ENCODE results near the gene IL1RL2.

Gene IL1RL2

DNA sequence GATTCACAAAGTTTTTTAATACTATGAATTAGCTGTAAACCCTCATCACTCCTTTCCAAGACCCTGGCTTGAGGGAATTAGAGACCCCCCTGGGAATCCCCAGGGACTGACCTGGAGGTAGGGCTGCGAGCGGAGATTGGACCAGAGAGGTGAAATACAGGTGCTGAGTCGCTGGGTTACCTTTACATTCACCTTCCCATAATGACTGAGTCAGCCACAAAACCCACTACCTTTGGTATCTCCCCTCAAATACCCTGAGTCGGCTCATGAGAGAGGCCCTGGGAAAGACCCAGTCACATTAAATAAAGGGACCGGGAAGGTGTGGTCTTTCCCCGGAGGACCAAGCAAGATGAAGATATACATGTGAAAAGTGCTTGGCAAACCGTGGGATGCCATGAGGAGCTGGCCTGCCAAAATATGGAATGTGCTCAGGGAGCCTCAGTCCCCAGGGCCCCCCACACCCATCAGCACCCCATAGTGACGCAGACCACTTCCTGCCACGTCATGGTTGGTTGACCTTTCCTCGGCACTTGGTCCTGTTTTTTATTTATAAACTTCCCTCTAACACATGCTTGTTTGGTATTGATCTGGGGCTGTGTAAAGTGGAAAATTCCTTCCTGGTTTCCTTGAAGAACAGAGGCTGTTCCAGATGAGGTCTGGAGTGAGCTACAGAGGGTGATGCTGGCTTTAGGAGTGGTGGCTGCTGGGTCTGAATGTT lies 51.4 kb downstream of the IL1RL2 start:
- DNase-seq (ENCODE audit: low read depth in 4 of 4, low spot score in 1 of 4), result no peak

DNA sequence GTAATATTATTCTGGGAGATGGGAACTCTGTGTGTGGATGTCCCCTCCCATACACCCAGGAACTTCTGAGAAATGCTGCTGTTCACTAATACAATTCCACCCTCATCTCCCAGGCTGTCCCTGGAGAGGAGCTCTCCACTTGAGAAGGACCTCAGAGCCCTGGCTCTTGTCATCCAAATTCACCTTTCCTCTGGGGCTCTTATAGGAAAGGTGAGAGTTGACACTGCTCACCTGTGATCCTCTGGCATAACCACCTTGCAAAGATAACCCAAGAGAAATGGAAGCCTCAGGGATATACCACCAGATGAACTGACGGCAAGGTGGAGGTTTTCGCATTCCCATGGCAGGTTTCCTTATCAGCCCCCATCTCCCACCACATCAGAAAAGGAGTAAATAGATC lies 52.0 kb downstream of the IL1RL2 start:
- DNase-seq (ENCODE audit: low read depth in 4 of 4, low spot score in 1 of 4), result no peak

- no peak for DNase-seq (ENCODE audit: low read depth in 4 of 4, low spot score in 1 of 4)
Measured at GRCh38 chr2:102239344-102239743, 52.5 kb downstream of the IL1RL2 start.

DNA sequence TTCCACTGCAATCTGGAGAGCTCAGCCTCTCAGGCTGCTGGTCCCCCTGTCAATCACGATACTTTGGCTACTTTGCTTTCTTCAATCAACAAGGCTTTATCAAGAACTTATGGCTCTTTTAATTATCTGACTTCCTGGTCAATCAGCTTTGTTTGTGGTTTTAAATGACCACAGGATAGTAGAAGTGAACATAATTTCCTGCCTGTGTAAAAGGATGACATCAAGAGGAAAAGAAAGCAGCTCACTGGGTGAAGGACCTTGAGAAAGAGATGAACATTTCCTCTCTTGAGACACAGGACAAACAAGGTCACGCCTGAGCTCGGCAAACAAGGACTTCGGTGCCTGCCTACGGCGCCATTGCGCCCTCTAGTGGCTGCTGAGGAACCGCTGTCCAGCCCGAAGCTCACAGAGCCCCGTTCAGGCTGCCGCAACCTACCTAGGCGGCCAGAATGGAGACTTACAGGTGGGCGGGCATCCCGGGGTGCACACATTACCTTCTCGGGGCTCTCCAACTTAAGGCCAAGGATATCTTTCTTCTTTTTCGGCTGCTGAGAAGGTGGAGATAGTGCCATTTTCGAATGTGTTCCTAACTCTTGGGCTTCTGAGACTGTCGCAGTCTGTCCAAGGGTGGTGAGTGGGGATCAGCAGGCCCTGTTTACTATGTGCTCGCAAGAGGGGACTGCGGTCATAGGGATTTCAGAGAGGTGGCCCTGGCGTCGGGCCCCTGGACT lies 54.0 kb downstream of the IL1RL2 start:
- peak; percentile 83 to 91 (median 85) for DNase-seq (ENCODE audit: low read depth in 4 of 4, low spot score in 1 of 4)

DNA sequence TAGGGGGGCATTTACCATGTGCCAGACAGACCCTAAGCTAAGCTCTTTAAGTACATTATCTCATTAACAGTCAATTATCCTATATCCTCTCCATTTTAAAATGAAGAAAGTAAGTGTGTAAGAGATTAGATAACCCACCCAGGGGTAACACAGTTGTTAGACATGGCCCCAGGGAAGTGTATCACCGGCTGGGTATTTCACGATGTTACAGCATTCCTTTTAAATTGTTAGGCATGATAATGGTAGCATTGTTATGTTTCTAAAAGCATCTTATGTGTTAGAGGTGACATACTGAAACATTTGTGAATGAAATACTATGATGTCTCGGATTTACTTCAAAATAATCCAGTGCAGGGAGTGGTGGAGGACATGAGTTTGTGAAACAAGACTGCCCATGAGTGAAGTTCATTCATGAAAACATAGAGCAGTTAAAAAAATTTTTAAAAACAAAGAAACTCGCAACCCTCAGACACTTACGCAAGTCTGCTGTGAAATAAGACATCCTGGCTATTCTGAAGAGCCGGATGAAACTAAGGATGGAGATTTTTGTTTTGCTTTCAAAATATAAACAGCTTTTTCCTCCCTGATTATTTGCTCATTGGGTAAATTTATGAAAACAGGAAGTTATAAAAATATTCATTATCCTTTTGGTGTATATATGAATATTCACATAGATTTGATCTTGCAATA lies 54.9 kb downstream of the IL1RL2 start:
- no peak for DNase-seq (ENCODE audit: low read depth in 4 of 4, low spot score in 1 of 4)

- no peak for DNase-seq (ENCODE audit: low read depth in 4 of 4, low spot score in 1 of 4)
Measured at GRCh38 chr2:102245266-102246151, 58.7 kb downstream of the IL1RL2 start.

DNA sequence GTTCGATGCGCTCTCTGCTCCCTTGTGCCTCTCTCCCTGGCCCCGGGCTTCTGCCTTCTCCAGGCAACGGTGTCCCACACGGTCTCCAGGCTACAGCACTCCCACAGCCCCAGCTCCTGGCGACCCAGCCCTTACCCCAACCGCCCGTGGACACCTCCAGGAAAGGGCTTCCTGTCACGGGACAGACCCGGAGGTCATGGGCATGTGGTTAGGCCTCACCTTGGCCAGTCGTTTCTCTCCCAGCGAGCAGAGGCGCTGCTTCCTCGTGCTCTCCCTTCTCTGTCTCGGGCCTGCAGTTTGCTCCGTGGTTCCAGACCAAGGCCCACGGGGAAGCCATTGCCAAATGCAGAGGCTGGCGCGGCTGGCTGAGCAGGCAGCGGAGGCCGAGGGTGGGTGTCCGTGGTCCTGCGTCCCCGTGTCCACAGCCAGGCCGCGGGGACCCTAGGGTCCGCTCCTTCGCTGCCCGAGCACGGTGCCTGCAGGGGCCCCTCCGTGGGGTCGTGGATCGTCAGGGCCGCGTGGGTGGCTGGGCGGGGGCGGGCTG lies 63.5 kb downstream of the IL1RL2 start:
- DNase-seq (ENCODE audit: low read depth in 4 of 4, low spot score in 1 of 4), result no peak

DNA sequence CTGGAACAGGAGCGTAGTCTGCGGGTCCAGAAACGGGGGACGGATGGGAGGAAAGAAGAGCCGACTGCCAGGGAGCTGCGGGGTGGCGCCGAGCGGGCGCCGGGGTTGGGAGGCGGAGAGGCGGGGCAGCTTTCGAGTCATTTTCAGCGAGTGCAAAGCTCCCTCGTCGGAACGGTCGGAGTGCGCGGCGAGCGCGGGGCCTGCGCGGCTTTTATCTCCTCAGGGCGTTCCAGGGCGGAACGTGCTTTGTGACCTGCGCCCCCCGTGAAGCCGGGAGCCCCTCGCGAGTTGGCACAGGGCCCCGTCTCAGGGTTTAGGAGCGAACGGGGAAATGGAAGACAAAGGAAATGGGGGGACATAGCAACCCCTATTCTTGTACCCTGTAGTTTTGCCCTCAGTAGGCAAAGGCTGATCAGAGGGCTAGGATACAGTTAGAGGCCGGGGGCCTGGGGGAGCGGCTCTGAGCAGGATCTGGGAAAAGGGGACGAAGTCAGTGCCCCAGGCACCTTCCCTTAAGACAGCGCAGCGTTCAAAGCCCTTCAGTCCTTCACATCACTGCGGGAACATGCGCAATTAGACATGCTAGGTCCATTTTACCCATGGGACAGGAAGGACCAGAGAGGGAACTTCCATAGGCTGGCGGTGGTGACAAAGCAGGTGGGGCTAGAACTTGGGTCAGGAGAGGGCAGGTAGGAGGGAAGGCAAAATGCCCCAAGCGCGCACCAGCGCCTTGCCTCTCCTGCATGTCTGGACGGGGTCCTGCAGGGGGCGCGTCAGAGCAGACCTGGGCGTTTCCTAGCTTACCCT lies 64.4 kb downstream of the IL1RL2 start:
- peak in 3 of 4 experiments; percentile 50 to 58 (median 54) for DNase-seq (ENCODE audit: low read depth in 4 of 4, low spot score in 1 of 4)

DNA sequence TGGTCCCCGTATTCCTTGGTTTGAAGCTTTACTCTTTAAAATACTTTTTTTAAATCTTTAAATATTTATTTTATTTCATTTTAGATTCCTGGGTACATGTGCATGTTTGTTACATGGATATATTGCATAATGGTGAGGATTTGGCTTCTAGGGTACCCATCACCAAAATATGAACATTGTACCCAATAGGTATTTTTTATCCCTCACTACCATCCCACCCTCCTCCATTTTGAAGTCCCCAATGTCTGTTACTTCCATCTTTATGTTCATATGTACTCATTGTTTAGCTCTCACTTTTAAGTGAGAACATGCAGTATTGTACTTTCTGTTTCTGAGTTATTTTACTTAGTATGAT lies 65.0 kb downstream of the IL1RL2 start:
- no peak for DNase-seq (ENCODE audit: low read depth in 4 of 4, low spot score in 1 of 4)

GRCh38 chr2:102252236-102252635 lies 65.4 kb downstream of the IL1RL2 start:
- DNase-seq (ENCODE audit: low read depth in 4 of 4, low spot score in 1 of 4), result no peak

GRCh38 chr2:102253140-102253752 lies 66.4 kb downstream of the IL1RL2 start:
- DNase-seq (ENCODE audit: low read depth in 4 of 4, low spot score in 1 of 4), result no peak

DNA sequence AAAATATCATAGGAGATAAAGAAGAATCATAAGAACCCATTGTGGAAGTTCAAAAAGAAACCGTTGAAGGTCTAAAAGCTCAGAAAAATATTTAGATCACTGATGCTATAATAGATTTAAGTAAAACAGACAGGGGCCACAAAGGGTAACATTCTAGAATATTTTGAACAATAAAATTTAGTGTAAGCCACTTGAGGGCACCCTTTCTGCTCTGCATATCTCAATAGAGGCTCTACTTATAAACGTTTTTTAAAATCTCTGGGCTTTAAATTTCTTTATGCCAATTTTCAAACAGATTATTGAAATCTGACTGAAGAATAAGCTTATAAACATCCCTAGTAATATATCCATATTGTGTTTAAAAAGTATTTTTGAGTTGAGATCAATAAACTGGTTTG lies 66.9 kb downstream of the IL1RL2 start:
- DNase-seq (ENCODE audit: low read depth in 4 of 4, low spot score in 1 of 4), result no peak

GRCh38 chr2:102256276-102256675 lies 69.5 kb downstream of the IL1RL2 start:
- DNase-seq (ENCODE audit: low read depth in 4 of 4, low spot score in 1 of 4), result no peak

DNA sequence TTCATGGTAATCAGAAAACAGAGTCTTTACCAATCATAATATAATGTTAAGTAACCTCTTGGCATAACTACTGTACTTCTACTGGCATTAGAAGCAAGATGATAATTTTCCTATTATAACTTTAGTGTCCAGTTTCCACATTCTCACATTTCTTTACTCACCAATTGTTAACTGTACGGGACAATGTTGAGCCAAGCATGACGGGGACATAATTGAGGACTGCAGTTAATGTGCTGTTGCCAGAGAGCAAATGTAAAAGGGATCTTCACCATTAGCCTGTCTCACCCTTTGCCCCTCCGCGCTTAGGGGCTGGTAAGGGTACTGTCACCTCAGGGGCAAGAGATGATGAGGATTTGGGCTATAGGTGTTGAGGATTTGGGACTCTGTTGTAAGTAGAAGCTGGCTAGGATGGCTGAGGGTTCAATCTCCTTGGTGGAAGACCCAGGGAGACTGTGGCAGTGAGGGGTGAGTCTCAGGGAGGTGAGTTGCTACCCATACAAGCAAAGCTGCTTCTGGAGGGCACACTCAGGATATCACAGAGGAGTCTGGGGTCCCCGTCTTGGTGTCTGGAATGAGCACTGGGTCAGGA lies 70.1 kb downstream of the IL1RL2 start:
- DNase-seq (ENCODE audit: low read depth in 4 of 4, low spot score in 1 of 4), result no peak

DNA sequence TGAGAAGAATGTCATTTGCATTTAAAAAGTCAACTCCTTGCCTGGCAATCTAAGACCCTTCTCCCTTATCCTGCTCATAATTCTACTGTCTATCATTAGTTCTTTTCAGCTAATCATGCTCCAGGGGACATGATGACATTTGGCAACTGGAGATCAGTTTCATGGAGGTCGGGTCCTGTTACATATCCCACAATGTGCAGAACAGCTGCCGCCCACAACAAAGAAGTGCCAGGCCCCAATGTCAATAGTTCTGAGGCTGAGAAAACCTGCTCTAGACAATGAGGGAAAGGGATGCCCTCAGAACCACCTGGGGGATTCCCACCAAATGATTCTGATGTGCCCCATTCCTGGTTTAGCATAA lies 71.2 kb downstream of the IL1RL2 start:
- no peak for DNase-seq (ENCODE audit: low read depth in 4 of 4, low spot score in 1 of 4)

GRCh38 chr2:102258386-102259074 lies 71.7 kb downstream of the IL1RL2 start:
- DNase-seq (ENCODE audit: low read depth in 4 of 4, low spot score in 1 of 4), result no peak

DNA sequence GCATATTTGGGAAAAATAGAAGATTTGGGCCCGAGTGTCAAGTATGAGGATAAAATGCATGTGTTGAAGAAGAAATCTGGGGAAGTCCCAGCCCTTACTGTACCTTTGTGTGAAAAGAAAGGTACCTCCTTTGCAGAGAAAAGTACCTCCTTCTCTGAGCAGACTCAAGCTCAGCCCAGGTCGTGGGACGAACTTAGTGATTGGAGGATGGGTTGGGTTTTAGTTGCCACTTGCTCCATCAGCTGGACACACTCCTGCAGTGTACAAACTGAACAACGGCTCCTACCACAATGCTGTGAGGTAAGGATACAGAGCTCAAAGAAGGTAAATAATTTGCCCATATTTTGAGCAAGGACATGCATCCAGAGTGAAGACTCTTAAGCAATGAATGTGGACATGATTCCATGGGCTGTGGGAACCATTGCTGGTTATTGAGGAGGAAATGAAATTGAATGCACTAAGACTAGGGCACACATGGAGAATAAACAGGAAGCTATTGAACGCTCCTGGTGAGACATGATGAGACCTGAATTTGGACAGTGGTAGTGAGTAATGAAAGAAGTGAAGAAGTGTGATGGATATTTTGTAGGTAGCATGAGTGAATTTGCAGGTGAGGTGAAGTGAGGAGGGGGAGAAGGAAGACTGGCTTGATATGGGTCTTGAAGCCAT lies 74.8 kb downstream of the IL1RL2 start:
- no peak for DNase-seq (ENCODE audit: low read depth in 4 of 4, low spot score in 1 of 4)

Measured in stimulated activated CD4-positive, alpha-beta T cell treated with anti-CD3 and anti-CD28 coated beads, Interleukin-1b, Interleukin-23, amount 100 ng/mL, for 24 hours (primary cell).